ENCODE results near the gene LRRC4C. TPM values are rescaled to one million over a fixed set of nuclear protein-coding genes. Genes with fewer than 3 reads are reported as not detected.

LRRC4C gene
- total RNA-seq, 2 donors from 2014 or later, result 0.84 to 0.95 TPM

GRCh38 chr11:40227730-40228129, 1231.7 kb downstream of the LRRC4C start:
- H3K36me3 Mint-ChIP-seq (ENCODE audit: low read depth), result no peaks in the 10 kb centered on the region
- H3K4me3 Mint-ChIP-seq, result no peak overlapping the region

DNA sequence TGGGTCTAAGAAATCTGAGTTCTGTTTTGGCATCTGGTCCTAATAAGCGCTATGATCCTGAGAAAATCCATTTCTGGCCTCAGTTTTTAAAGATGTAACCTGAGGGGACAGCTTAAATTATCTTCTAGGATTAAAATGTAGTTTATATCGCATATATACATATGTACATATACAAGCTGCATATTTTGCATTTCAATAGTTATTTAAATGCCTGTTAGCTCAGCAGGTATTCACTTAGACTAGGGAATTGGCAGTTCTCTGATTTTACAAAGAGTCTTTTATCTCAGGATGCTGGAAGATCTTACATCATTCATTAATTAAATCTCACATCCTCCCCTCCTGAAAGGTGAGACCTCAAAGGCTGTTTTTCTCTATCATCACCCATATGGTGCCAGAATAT, 1232.8 kb downstream of the LRRC4C start:
- no peaks in the 10 kb centered on the region for H3K9me3 ChIP-seq (ENCODE audit: control insufficient read depth, low read length)
- Mint-ChIP-seq H3K27me3 (ENCODE audit: insufficient read depth) (no peaks in the 10 kb centered on the region), H3K27ac (no peak overlapping the region), H3K36me3 (ENCODE audit: low read depth) (no peaks in the 10 kb centered on the region), H3K4me3 (no peak overlapping the region), H3K9me3 (no peaks in the 10 kb centered on the region), H3K4me1 (peaks cover 19% of the 10 kb centered on the region)
- no peak overlapping the region for H3K27ac ChIP-seq (ENCODE audit: low read depth, low read length)
- H3K9ac ChIP-seq (ENCODE audit: extremely low read depth, low read length, poor library complexity, severe bottlenecking), result no peak overlapping the region
- no peak for DNase-seq
- H3K4me3 ChIP-seq (ENCODE audit: low read length), result no peak overlapping the region
- H3K36me3 ChIP-seq (ENCODE audit: control insufficient read depth, insufficient read depth, low read length), result no peaks in the 10 kb centered on the region
- H3K27me3 ChIP-seq (ENCODE audit: control insufficient read depth, insufficient read depth, low read length, poor library complexity, severe bottlenecking), result no peaks in the 10 kb centered on the region
- no peaks in the 10 kb centered on the region for H3K4me1 ChIP-seq (ENCODE audit: control insufficient read depth, insufficient read depth, low read length)
- TF ChIP-seq, protein P1, sequence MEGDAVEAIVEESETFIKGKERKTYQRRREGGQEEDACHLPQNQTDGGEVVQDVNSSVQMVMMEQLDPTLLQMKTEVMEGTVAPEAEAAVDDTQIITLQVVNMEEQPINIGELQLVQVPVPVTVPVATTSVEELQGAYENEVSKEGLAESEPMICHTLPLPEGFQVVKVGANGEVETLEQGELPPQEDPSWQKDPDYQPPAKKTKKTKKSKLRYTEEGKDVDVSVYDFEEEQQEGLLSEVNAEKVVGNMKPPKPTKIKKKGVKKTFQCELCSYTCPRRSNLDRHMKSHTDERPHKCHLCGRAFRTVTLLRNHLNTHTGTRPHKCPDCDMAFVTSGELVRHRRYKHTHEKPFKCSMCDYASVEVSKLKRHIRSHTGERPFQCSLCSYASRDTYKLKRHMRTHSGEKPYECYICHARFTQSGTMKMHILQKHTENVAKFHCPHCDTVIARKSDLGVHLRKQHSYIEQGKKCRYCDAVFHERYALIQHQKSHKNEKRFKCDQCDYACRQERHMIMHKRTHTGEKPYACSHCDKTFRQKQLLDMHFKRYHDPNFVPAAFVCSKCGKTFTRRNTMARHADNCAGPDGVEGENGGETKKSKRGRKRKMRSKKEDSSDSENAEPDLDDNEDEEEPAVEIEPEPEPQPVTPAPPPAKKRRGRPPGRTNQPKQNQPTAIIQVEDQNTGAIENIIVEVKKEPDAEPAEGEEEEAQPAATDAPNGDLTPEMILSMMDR (conservative IDR thresholded peaks at IDR 0.05), result no peak
- 47 to 60% methylated on average over 1 of the region's 2 CpGs for WGBS, 2 experiments (ENCODE audit: insufficient coverage in 1 of 2, insufficient read length in 1 of 2)

More at GRCh38 chr11:40227730-40228129, 1231.7 kb downstream of the LRRC4C start:
- Histone ChIP-seq H3K27ac (ENCODE audit: low read depth, low read length) (no peak overlapping the region), H3K36me3 (ENCODE audit: control insufficient read depth, insufficient read depth, low read length) (no peaks in the 10 kb centered on the region), H3K9ac (ENCODE audit: extremely low read depth, low read length, poor library complexity, severe bottlenecking) (no peak overlapping the region), H3K4me1 (ENCODE audit: control insufficient read depth, insufficient read depth, low read length) (no peaks in the 10 kb centered on the region), H3K27me3 (ENCODE audit: control insufficient read depth, insufficient read depth, low read length, poor library complexity, severe bottlenecking) (no peaks in the 10 kb centered on the region), H3K4me3 (ENCODE audit: low read length) (no peak overlapping the region), H3K9me3 (ENCODE audit: control insufficient read depth, low read length) (no peaks in the 10 kb centered on the region)
- no peak for DNase-seq
- Mint-ChIP-seq H3K9me3 (no peaks in the 10 kb centered on the region), H3K27ac (no peak overlapping the region), H3K4me1 (peaks cover 15% of the 10 kb centered on the region), H3K27me3 (ENCODE audit: insufficient read depth) (no peaks in the 10 kb centered on the region)
- TF ChIP-seq, protein P1 (conservative IDR thresholded peaks at IDR 0.05), result no peak

DNA sequence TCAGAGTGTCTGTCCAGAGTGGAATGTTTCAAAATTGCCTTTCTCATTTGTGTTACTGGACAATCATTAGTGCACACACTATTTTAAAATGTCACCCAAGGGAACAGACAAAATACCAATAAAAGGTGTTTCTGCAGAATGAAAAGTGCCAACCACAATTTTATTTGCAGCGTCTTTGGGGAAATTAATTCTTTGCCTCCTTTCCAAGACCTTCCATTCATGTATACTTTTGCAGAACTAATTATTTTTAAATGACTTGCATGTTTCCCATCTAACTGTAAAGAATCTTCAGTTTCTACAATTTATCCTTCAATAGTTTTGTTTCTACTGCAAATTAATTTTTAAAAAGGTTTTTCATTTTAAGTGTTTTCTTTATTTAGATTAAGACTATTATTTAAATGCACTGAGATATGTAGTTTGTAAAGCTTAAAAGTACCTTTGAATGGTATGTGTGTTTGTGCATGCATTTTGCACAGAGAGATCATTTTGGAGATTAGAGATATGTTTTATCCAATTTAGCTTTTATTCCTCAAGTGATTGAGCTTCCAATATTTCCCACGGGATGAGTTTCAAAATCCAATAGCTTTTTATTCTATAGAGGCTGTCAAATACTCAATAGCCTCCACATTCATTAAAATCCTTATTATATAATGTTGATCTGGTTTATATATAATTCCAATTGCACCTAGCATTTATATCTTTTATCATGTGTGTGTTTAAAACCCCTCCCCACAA, 1235.7 kb downstream of the LRRC4C start:
- Mint-ChIP-seq H3K27me3 (ENCODE audit: insufficient read depth) (no peaks in the 10 kb centered on the region), H3K4me1 (peaks cover 23% of the 10 kb centered on the region), H3K9me3 (no peaks in the 10 kb centered on the region), H3K27ac (no peak overlapping the region), H3K4me3 (no peak overlapping the region), H3K36me3 (ENCODE audit: low read depth) (no peaks in the 10 kb centered on the region)
- H3K27me3 ChIP-seq (ENCODE audit: control insufficient read depth, insufficient read depth, low read length, poor library complexity, severe bottlenecking), result no peaks in the 10 kb centered on the region
- no peak overlapping the region for H3K9ac ChIP-seq (ENCODE audit: extremely low read depth, low read length, poor library complexity, severe bottlenecking)
- H3K4me1 ChIP-seq (ENCODE audit: control insufficient read depth, insufficient read depth, low read length), result no peaks in the 10 kb centered on the region
- no peak overlapping the region for H3K4me3 ChIP-seq (ENCODE audit: low read length)
- TF ChIP-seq, protein P1 (conservative IDR thresholded peaks at IDR 0.05), result no peak
- no peaks in the 10 kb centered on the region for H3K36me3 ChIP-seq (ENCODE audit: control insufficient read depth, insufficient read depth, low read length)
- no peaks in the 10 kb centered on the region for H3K9me3 ChIP-seq (ENCODE audit: control insufficient read depth, low read length)
- no peak for DNase-seq
- no peak overlapping the region for H3K27ac ChIP-seq (ENCODE audit: low read depth, low read length)
- 93 to 100% methylated on average over 1 of the region's 2 CpGs for WGBS, 2 experiments (ENCODE audit: insufficient coverage in 1 of 2, insufficient read length in 1 of 2)

Measured in endodermal cell (in vitro differentiated cells).